HAP-1 (cell line): ENCODE results near the gene URB2.
"Not testable (repeated sequence)": the region's sequence is repeated elsewhere in the genome, so short reads cannot be mapped to it uniquely, and the experiment has no call there.

ENCODE experiments used
- DNase-seq, 2 experiments: peaks; one replicate each; pipeline ENCODE4 v3.0.0-alpha.2; 2016 to 2020; ENCODE audit warnings: low spot score in 2 of 2
- H3K27me3 ChIP-seq: fragments of 250-450 bp; sonication (Bioruptor Pico); 2 replicates; pipeline ENCODE4 v1.5.1; 2020; ENCODE audit warnings: low read depth, mild to moderate bottlenecking, moderate library complexity
- H3K36me3 ChIP-seq: fragments of 250-450 bp; sonication (Bioruptor Pico); replicated peaks from 2 replicates; pipeline ENCODE4 v1.5.1; 2020; ENCODE audit warnings: mild to moderate bottlenecking
- H3K4me1 ChIP-seq: fragments of 250-450 bp; sonication (Bioruptor Pico); 2 replicates; pipeline ENCODE4 v1.5.1; 2020; ENCODE audit warnings: mild to moderate bottlenecking
- H3K4me3 ChIP-seq: fragments of 250-450 bp; sonication (Bioruptor Pico); 2 replicates; pipeline ENCODE4 v1.5.1; 2020; ENCODE audit warnings: mild to moderate bottlenecking, moderate library complexity
- H3K9me3 ChIP-seq: fragments of 250-450 bp; sonication (Bioruptor Pico); 2 replicates; pipeline ENCODE4 v1.5.1; 2020; ENCODE audit warnings: mild to moderate bottlenecking, moderate library complexity
- in situ Hi-C: fragments of 300-500 bp; cut with MboI; formaldehyde crosslinking; loops from 3 replicates; pipeline ENCODE4 v1.14.3; 2020; ENCODE audit warnings: low sequenced_read_pairs, inconsistent platforms, mixed read lengths

URB2 gene

DNA sequence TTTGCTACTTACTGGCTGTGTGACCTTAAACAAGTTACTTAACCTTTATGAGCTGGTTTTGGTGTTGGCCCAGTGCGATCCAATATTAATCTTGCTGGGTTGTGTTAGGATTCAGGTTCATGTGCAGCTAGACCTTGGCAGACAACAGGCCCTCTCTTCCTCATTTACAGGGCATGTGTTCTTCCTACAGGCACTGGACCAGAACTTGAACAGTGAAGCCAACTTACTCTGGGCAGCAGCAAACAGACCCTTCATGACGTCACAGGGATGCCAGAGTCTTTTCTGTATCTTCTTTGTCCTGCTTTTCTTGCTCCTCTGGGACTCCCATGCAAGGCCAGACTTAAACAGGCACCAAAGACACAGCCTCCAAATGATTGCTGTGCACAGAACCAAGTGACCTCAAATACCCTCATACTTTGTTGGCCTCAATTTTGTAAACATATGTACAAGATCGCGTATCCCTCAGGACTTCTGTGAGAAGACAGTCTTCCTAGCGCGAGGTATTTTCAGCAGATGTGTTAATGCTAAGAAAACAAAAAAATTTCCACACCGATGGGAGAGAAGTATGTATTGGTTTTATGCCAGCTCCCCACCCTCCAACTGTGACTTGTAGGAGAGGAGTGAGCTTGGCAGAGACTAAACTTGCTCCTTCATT is 73.7 kb downstream of the URB2 start:
- Histone ChIP-seq H3K4me3 (no peak overlapping the region), H3K36me3 (no peaks in the 10 kb centered on the region), H3K27me3 (no peaks in the 10 kb centered on the region), H3K9me3 (no peaks in the 10 kb centered on the region), H3K4me1 (no peaks in the 10 kb centered on the region)
- no peak for DNase-seq
- in situ Hi-C loops, result no loop called here

GRCh38 chr1:229704157-229704556 is 78.1 kb downstream of the URB2 start:
- H3K9me3 ChIP-seq, result no peaks in the 10 kb centered on the region
- no peaks in the 10 kb centered on the region for H3K27me3 ChIP-seq
- no peak overlapping the region for H3K4me3 ChIP-seq
- H3K4me1 ChIP-seq, result no peaks in the 10 kb centered on the region
- H3K36me3 ChIP-seq, result no peaks in the 10 kb centered on the region
- no peak for DNase-seq
- in situ Hi-C loops, result no loop called here

- in situ Hi-C loops, H3K4me1 ChIP-seq, H3K9me3 ChIP-seq, H3K36me3 ChIP-seq, DNase-seq, H3K4me3 ChIP-seq, H3K27me3 ChIP-seq: not testable (repeated sequence)
Observed at GRCh38 chr1:229705152-229705551, 79.1 kb downstream of the URB2 start.

DNA sequence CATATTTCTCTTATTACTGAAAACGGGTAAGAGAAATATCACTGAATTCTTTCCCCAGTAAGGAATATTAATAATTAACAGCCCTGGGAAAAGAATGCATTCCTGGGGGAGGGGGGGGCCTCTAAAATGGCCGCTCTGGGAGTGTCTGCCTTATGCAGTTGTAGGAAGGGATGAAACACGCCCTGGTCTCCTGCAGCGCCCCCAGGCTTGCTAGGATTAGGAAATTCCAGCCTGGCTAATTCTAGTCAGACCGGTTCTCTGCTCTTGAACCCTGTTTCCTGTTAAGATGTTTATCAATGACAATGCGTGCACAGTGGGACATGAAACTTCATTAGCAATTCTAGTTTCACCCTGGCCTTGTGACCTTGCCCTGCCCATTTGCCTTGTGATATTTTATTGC is 81.1 kb downstream of the URB2 start:
- H3K27me3 ChIP-seq, H3K9me3 ChIP-seq, H3K4me1 ChIP-seq, H3K36me3 ChIP-seq, DNase-seq, H3K4me3 ChIP-seq, in situ Hi-C loops: not testable (repeated sequence)

GRCh38 chr1:229709500-229710013 is 83.5 kb downstream of the URB2 start:
- Histone ChIP-seq H3K27me3 (no peaks in the 10 kb centered on the region), H3K4me3 (no peak overlapping the region), H3K36me3 (no peaks in the 10 kb centered on the region), H3K9me3 (no peaks in the 10 kb centered on the region), H3K4me1 (no peaks in the 10 kb centered on the region)
- no peak for DNase-seq
- in situ Hi-C loops, result loop anchor here (10.0 kb wide), 1 partner anchor 605 kb away; no protein-coding TSS in a partner anchor
